ENCODE data around the gene HIRIP3.

- TF ChIP-seq EZH2 (IDR thresholded peaks at IDR 0.05; ENCODE audit: low read length) (no peak), CTCF (optimal IDR thresholded peaks at IDR 0.05 in 1 of 3, IDR thresholded peaks at IDR 0.05 in 1 of 3, conservative IDR thresholded peaks at IDR 0.05 in 1 of 3; ENCODE audit: extremely low read depth in 1 of 3, insufficient read depth in 2 of 3, low read length in 3 of 3) (no peak)
Observed at GRCh38 chr16:29995324-29995910, at the start of gene HIRIP3.
